OCI-LY1 (cell line): ENCODE results near the gene MORN3.

Experiments used
- H2AFZ ChIP-seq: fragments of 200-600 bp; sonication (generic), shearing (Covaris generic); 2 replicates; pipeline ENCODE4 v1.6.0; 2014; ENCODE audit warnings: antibody characterized with exemption, mild to moderate bottlenecking, low read length
- H3F3A ChIP-seq: fragments of 200-600 bp; sonication (generic), shearing (Covaris generic); 2 replicates; pipeline ENCODE4 v1.6.0; 2014; ENCODE audit warnings: mild to moderate bottlenecking, antibody characterized with exemption, low read length, moderate library complexity; ENCODE audit not compliant: insufficient read depth
- H3K27ac ChIP-seq: fragments of 200-600 bp; sonication (generic); 2 replicates; pipeline ENCODE4 v1.5.1; 2014; ENCODE audit warnings: low read length, mixed run types, mild to moderate bottlenecking, low read depth; ENCODE audit not compliant: poor library complexity, severe bottlenecking
- H3K27me3 ChIP-seq: fragments of 200-600 bp; sonication (generic); 2 replicates; pipeline ENCODE4 v1.6.0; 2014; ENCODE audit warnings: antibody characterized with exemption, mild to moderate bottlenecking, low read length, moderate library complexity; ENCODE audit not compliant: insufficient read depth
- H3K36me3 ChIP-seq: fragments of 200-600 bp; sonication (generic); 2 replicates; pipeline ENCODE4 v1.6.1; 2014; ENCODE audit warnings: mild to moderate bottlenecking, antibody characterized with exemption, low read length, moderate library complexity, mixed read lengths; ENCODE audit not compliant: insufficient read depth
- H3K4me1 ChIP-seq: fragments of 200-600 bp; sonication (generic); 2 replicates; pipeline ENCODE4 v1.5.1; 2014; ENCODE audit warnings: mild to moderate bottlenecking, low read length, moderate library complexity; ENCODE audit not compliant: insufficient read depth, severe bottlenecking
- H3K4me2 ChIP-seq: fragments of 200-600 bp; sonication (generic), shearing (Covaris generic); 2 replicates; pipeline ENCODE4 v1.6.1; 2014; ENCODE audit warnings: low read length
- H3K4me3 ChIP-seq: fragments of 200-600 bp; sonication (generic); 2 replicates; pipeline ENCODE4 v1.5.1; 2014; ENCODE audit warnings: low read length, low read depth, mild to moderate bottlenecking, mixed read lengths; ENCODE audit not compliant: poor library complexity, severe bottlenecking
- H3K79me2 ChIP-seq: fragments of 200-600 bp; shearing (Covaris generic); 2 replicates; pipeline ENCODE4 v1.6.1; 2016; ENCODE audit warnings: mixed run types, low read length, mixed read lengths; ENCODE audit not compliant: insufficient read depth
- H3K9ac ChIP-seq: fragments of 200-600 bp; sonication (generic), shearing (Covaris generic); 2 replicates; pipeline ENCODE4 v1.6.1; 2014; ENCODE audit warnings: mild to moderate bottlenecking, low read length, mixed read lengths
- H3K9me2 ChIP-seq: fragments of 200-600 bp; sonication (generic), shearing (Covaris generic); 2 replicates; pipeline ENCODE4 v1.6.1; 2014; ENCODE audit warnings: low read depth, mild to moderate bottlenecking, low read length, mixed read lengths
- H3K9me3 ChIP-seq: fragments of 200-600 bp; shearing (Covaris generic); 2 replicates; pipeline ENCODE4 v1.6.1; 2014; ENCODE audit warnings: low read length, mixed read lengths
- H4K20me1 ChIP-seq: fragments of 200-600 bp; sonication (generic), shearing (Covaris generic); 2 replicates; pipeline ENCODE4 v1.6.0; 2016; ENCODE audit warnings: mild to moderate bottlenecking, low read length; ENCODE audit not compliant: insufficient read depth
- EZH2 ChIP-seq: fragments of 200-600 bp; sonication (generic), shearing (Covaris generic); IDR thresholded peaks from 2 replicates; pipeline ENCODE4 v1.8.0; 2017; ENCODE audit warnings: borderline replicate concordance, mixed run types, mild to moderate bottlenecking, antibody characterized with exemption, low read length, moderate library complexity, mixed read lengths
- TF ChIP-seq, protein P1 (sequence below): fragments of 200-600 bp; sonication (generic), shearing (Covaris generic); IDR thresholded peaks from 2 replicates; pipeline ENCODE4 v1.5.1; 2017; ENCODE audit warnings: mild to moderate bottlenecking, antibody characterized with exemption, low read length, moderate library complexity, mixed read lengths

The MORN3 gene

GRCh38 chr12:121608301-121608700 lies 61.2 kb downstream of the MORN3 start:
- Histone ChIP-seq H3K79me2 (no peaks in the 10 kb centered on the region), H3K9ac (no peak overlapping the region), H3K4me1 (no peaks in the 10 kb centered on the region), H3K9me2 (no peaks in the 10 kb centered on the region), H3K36me3 (no peaks in the 10 kb centered on the region), H4K20me1 (no peaks in the 10 kb centered on the region), H2AFZ (no peak overlapping the region), H3K9me3 (no peaks in the 10 kb centered on the region), H3K27me3 (0 out of 2 replicates have a peak, but pooled peaks cover 3% of the 10 kb centered on the region), H3K4me3 (no peak overlapping the region), H3F3A (no peaks in the 10 kb centered on the region), H3K4me2 (no peak overlapping the region), H3K27ac (no peak overlapping the region)
- TF ChIP-seq, protein P1, sequence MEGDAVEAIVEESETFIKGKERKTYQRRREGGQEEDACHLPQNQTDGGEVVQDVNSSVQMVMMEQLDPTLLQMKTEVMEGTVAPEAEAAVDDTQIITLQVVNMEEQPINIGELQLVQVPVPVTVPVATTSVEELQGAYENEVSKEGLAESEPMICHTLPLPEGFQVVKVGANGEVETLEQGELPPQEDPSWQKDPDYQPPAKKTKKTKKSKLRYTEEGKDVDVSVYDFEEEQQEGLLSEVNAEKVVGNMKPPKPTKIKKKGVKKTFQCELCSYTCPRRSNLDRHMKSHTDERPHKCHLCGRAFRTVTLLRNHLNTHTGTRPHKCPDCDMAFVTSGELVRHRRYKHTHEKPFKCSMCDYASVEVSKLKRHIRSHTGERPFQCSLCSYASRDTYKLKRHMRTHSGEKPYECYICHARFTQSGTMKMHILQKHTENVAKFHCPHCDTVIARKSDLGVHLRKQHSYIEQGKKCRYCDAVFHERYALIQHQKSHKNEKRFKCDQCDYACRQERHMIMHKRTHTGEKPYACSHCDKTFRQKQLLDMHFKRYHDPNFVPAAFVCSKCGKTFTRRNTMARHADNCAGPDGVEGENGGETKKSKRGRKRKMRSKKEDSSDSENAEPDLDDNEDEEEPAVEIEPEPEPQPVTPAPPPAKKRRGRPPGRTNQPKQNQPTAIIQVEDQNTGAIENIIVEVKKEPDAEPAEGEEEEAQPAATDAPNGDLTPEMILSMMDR, result no peak
- TF ChIP-seq EZH2, result no peak

DNA sequence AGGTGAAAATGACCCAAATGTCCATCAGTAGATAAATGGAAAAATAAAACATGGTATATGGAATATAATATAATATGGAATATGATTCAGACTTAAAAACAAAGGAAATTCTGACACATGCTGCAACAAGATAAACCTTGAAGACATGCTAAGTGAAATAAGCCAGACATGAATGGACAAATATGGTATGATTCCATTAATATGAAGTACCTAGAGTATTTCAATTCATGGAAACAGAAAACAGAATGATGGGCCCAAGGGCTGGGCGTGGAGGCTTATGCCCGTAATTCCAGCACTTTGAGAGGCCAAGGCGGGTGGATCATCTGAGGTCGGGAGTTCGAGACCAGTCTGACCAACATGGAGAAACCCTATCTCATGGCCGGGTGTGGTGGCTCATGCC lies 65.9 kb downstream of the MORN3 start:
- TF ChIP-seq, protein P1, result no peak
- TF ChIP-seq EZH2, result no peak
- Histone ChIP-seq H3K79me2 (no peaks in the 10 kb centered on the region), H3K9me3 (no peaks in the 10 kb centered on the region), H3K27ac (no peak overlapping the region), H3K4me1 (no peaks in the 10 kb centered on the region), H3K36me3 (no peaks in the 10 kb centered on the region), H3F3A (no peaks in the 10 kb centered on the region), H4K20me1 (no peaks in the 10 kb centered on the region), H2AFZ (no peak overlapping the region), H3K4me3 (no peak overlapping the region), H3K9me2 (no peaks in the 10 kb centered on the region), H3K9ac (no peak overlapping the region), H3K27me3 (0 out of 2 replicates have a peak, but pooled peaks cover 3% of the 10 kb centered on the region), H3K4me2 (no peak overlapping the region)

DNA sequence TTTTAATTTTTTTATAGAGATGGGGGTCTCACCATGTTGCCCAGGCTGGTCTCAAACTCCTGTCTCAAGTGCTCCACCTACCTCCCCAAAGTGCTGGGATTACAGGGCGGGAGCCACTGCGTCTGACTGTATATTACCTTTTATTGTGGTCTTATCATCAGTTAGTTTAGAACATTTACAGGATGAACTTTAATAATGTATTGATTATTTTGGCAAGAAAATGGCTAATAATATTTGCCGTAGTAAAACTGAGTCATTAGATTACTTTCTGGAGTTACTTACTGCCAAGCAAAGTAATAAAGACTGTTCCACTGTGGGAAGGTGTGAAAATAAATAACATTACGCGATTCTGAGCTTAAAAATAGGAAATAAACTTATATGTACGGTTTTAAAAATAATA lies 66.7 kb downstream of the MORN3 start:
- no peak overlapping the region for H3K4me3 ChIP-seq
- H3K27ac ChIP-seq, result no peak overlapping the region
- H3K4me2 ChIP-seq, result no peak overlapping the region
- no peaks in the 10 kb centered on the region for H3F3A ChIP-seq
- no peaks in the 10 kb centered on the region for H3K9me3 ChIP-seq
- H3K79me2 ChIP-seq, result no peaks in the 10 kb centered on the region
- H3K9ac ChIP-seq, result no peak overlapping the region
- H4K20me1 ChIP-seq, result no peaks in the 10 kb centered on the region
- H2AFZ ChIP-seq, result no peak overlapping the region
- no peaks in the 10 kb centered on the region for H3K36me3 ChIP-seq
- H3K27me3 ChIP-seq, result no peaks in the 10 kb centered on the region
- H3K9me2 ChIP-seq, result no peaks in the 10 kb centered on the region
- no peaks in the 10 kb centered on the region for H3K4me1 ChIP-seq
- TF ChIP-seq, protein P1, result no peak
- no peak for TF ChIP-seq EZH2
